Measurements from ENCODE around the gene C19orf33. TPM values are rescaled to one million over a fixed set of nuclear protein-coding genes. Genes with fewer than 3 reads are reported as not detected.

Gene C19orf33
- total RNA-seq, 1 experiment from 2014 or later: 135 TPM

DNA sequence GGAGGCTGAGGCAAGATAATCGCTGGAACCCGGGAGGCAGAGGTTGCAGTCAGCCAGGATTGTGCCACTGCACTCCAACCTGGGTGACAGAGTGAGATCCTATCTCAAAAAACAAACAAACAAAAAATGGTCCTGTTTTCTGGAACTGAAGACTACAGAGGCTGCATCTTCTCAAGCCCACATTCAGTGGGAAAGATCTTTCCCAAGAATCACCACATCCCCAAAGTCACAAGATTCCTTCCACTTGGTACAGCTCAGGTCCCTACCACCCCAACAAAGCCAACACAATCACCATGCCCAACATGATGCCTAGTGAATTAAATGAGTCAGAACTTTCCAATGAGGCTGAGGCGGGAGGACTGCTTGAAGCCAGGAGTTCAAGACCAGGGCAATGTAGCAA lies 46.8 kb downstream of the C19orf33 start:
- Histone ChIP-seq H3K4me2 (ENCODE audit: low read length) (no peak overlapping the region), H4K20me1 (ENCODE audit: insufficient read depth) (no peaks in the 10 kb centered on the region), H2AFZ (ENCODE audit: low read depth, low read length, poor library complexity, severe bottlenecking) (no peak overlapping the region), H3K9me2 (ENCODE audit: insufficient read depth) (no peaks in the 10 kb centered on the region), H3K36me3 (ENCODE audit: control insufficient read depth in 1 of 2, insufficient read depth in 2 of 2, low read length in 2 of 2) (no peaks in the 10 kb centered on the region), H3K27me3 (ENCODE audit: insufficient read depth, low read length) (no peaks in the 10 kb centered on the region), H3K79me2 (ENCODE audit: insufficient read depth, low read length) (no peaks in the 10 kb centered on the region), H3K4me1 (ENCODE audit: control insufficient read depth in 1 of 2, insufficient read depth in 2 of 2, low read length in 2 of 2) (peaks cover 0 to 12% of the 10 kb centered on the region in 2 experiments; a peak in 2 of 4 replicates), H3K4me3 (replicated peaks in 1 of 2; ENCODE audit: low read depth in 1 of 2, low read length in 2 of 2) (no peak overlapping the region), H3K9me3 (ENCODE audit: control insufficient read depth in 1 of 2, insufficient read depth in 1 of 2, low read depth in 1 of 2, low read length in 2 of 2) (no peaks in the 10 kb centered on the region), H3K9ac (ENCODE audit: low read length) (no peak overlapping the region), H3K27ac (ENCODE audit: low read depth, low read length) (no peak overlapping the region)
- RAD21 ChIA-PET (ENCODE audit: low non-redundant PET in 1 of 2, low total read pairs in 2 of 2, uncharacterized antibody in 2 of 2, unreplicated experiment in 2 of 2): no interaction called here
- BruUV-seq (replicated peaks): no TSS peak
- ATAC-seq (no peak), DNase-seq (ENCODE audit: low read depth, low spot score) (no peak)
- no peak for TF ChIP-seq ZNF274 (IDR thresholded peaks at IDR 0.05; ENCODE audit: low read depth, low read length)
- TF ChIP-seq TCF7L2 (IDR thresholded peaks at IDR 0.05; ENCODE audit: borderline replicate concordance, extremely low read depth, insufficient read depth, insufficient read length): no peak
- no peak for TF ChIP-seq CTCF (IDR thresholded peaks at IDR 0.05 in 2 of 3, conservative IDR thresholded peaks at IDR 0.05 in 1 of 3; ENCODE audit: borderline replicate concordance in 1 of 3, insufficient read depth in 1 of 3, low read depth in 2 of 3, low read length in 2 of 3)
- no peak for TF ChIP-seq YY1 (IDR thresholded peaks at IDR 0.05; ENCODE audit: extremely low read depth, insufficient replicate concordance, low read depth, low read length)
- no peak for TF ChIP-seq EZH2 (IDR thresholded peaks at IDR 0.05)
- no peak for TF ChIP-seq SRF (IDR thresholded peaks at IDR 0.05; ENCODE audit: low read depth)
- TF ChIP-seq, protein P1, sequence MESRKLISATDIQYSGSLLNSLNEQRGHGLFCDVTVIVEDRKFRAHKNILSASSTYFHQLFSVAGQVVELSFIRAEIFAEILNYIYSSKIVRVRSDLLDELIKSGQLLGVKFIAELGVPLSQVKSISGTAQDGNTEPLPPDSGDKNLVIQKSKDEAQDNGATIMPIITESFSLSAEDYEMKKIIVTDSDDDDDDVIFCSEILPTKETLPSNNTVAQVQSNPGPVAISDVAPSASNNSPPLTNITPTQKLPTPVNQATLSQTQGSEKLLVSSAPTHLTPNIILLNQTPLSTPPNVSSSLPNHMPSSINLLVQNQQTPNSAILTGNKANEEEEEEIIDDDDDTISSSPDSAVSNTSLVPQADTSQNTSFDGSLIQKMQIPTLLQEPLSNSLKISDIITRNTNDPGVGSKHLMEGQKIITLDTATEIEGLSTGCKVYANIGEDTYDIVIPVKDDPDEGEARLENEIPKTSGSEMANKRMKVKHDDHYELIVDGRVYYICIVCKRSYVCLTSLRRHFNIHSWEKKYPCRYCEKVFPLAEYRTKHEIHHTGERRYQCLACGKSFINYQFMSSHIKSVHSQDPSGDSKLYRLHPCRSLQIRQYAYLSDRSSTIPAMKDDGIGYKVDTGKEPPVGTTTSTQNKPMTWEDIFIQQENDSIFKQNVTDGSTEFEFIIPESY (IDR thresholded peaks at IDR 0.05; ENCODE audit: extremely low read depth, insufficient replicate concordance, low read length): no peak
- no peak for TF ChIP-seq EZH2phosphoT487 (IDR thresholded peaks at IDR 0.05; ENCODE audit: borderline replicate concordance)
- TF ChIP-seq SIN3A (IDR thresholded peaks at IDR 0.05; ENCODE audit: low read depth): no peak
- no peak for TF ChIP-seq ELF1 (IDR thresholded peaks at IDR 0.05; ENCODE audit: borderline replicate concordance, low read depth)
- TF ChIP-seq EGR1 (IDR thresholded peaks at IDR 0.05; ENCODE audit: low read depth): no peak
- TF ChIP-seq ZFX (IDR thresholded peaks at IDR 0.05): no peak
- TF ChIP-seq POLR2AphosphoS5 (IDR thresholded peaks at IDR 0.05; ENCODE audit: low read depth, low read length): no peak
- no peak for TF ChIP-seq CBX3 (IDR thresholded peaks at IDR 0.05; ENCODE audit: low read depth)
- no peak for TF ChIP-seq REST (IDR thresholded peaks at IDR 0.05; ENCODE audit: low read depth)
- no peak for TF ChIP-seq ATF3 (IDR thresholded peaks at IDR 0.05)
- no peak for TF ChIP-seq RAD21 (IDR thresholded peaks at IDR 0.05; ENCODE audit: low read depth)
- POLR2A ChIA-PET: no interaction called here
- CTCF ChIA-PET: interaction anchor here (0.6 kb wide), 1 partner anchor 52 kb away, joined by 3 read pairs; no protein-coding TSS in a partner anchor
- intact Hi-C loops (cut with micrococcal nuclease): no loop called here
